HEK293T (cell line): Measurements from ENCODE around the gene GPA33.

Source experiments
- ARNT ChIP-seq: fragments of 450-650 bp; IDR thresholded peaks from 2 replicates; pipeline ENCODE4 v1.6.1; 2017; ENCODE audit warnings: mild to moderate bottlenecking
- BHLHE40 ChIP-seq: fragments of 450-650 bp; IDR thresholded peaks from 2 replicates; pipeline ENCODE4 v1.6.1; 2016; ENCODE audit warnings: mild to moderate bottlenecking, moderate library complexity, borderline replicate concordance
- CTBP1 ChIP-seq: fragments of 450-650 bp; IDR thresholded peaks from 2 replicates; pipeline ENCODE4 v1.6.1; 2016; ENCODE audit warnings: borderline replicate concordance
- FOXA1 ChIP-seq: fragments of 450-650 bp; IDR thresholded peaks from 2 replicates; pipeline ENCODE4 v1.6.1; 2016; ENCODE audit warnings: mild to moderate bottlenecking
- HDGF ChIP-seq: fragments of 450-650 bp; IDR thresholded peaks from 2 replicates; pipeline ENCODE4 v1.6.1; 2017; ENCODE audit warnings: antibody characterized with exemption, borderline replicate concordance
- L3MBTL2 ChIP-seq: fragments of 450-650 bp; conservative IDR thresholded peaks from 2 replicates; pipeline ENCODE4 v1.6.1; 2016; ENCODE audit warnings: mild to moderate bottlenecking
- NFRKB ChIP-seq: fragments of 450-650 bp; IDR thresholded peaks from 2 replicates; pipeline ENCODE4 v1.6.1; 2016; ENCODE audit warnings: mild to moderate bottlenecking, moderate library complexity
- SUZ12 ChIP-seq: fragments of 450-650 bp; IDR thresholded peaks from 2 replicates; pipeline ENCODE4 v1.6.1; 2016; ENCODE audit warnings: mild to moderate bottlenecking
- TARDBP ChIP-seq: fragments of 450-650 bp; IDR thresholded peaks from 2 replicates; pipeline ENCODE4 v1.6.1; 2016
- ZNF384 ChIP-seq: fragments of 450-650 bp; IDR thresholded peaks from 2 replicates; pipeline ENCODE4 v1.6.1; 2016

DNA sequence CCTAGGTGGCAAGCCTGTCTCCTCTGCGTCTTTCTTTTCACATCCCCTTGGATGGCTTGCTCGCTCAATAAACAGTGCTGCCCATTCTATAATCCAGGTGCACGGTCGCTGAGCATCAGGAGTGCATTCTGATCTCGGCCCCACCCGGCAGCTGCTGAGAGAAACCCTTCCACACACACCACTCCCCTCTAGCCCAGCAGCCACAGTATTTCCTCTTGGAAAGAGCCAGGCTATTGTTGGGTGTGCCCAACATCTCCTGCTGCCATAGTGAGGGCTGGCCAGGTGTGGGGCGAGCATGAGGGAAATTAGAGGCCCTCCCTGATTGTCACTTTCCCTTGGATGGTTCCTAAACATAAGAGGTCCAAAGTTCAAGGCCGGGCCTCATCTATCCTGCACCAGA, 24.7 kb downstream of the GPA33 start:
- TF ChIP-seq SUZ12 (no peak), NFRKB (no peak), TARDBP (no peak), L3MBTL2 (no peak), HDGF (no peak), ZNF384 (no peak), ARNT (no peak), CTBP1 (no peak), FOXA1 (no peak), BHLHE40 (no peak)
